Stromal cell of bone marrow (primary cell): ENCODE data around the gene CFAP99.

Experiments used
- DNase-seq: peaks from one replicate; pipeline ENCODE4 v3.0.0-alpha.2; 2012; ENCODE audit warnings: low read depth

CFAP99 gene

DNA sequence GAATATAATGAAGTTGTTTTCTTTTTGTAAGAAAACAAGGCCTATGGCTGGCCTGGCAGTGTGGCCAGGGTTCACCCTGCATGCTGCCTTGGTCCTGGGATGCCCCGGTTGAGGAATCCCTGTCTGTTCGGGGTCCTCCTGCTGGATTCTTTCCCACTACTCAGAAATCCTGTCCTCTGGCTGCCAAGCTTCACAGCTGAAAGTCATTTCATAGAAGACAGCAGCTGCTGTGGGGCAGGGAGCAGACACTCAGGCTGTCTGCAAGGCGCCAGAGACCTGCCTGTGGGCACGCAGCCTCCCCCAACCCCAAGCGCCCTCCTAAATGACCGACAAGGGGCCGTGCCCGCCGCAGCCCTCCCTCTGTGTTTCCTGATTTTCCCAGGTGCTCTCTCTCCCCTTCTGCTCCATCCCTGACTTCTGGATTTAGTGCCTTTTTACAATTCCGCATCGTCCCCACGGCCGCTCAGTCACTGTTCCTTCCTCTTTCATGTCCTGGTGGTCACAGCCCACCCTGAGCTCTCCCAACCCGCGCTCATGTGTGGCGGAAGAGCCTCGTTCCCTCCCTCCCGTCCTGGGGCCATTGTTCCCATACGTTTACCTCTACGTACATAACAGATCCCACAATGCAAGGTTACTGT is 27.9 kb upstream of the CFAP99 start:
- no peak for DNase-seq

DNA sequence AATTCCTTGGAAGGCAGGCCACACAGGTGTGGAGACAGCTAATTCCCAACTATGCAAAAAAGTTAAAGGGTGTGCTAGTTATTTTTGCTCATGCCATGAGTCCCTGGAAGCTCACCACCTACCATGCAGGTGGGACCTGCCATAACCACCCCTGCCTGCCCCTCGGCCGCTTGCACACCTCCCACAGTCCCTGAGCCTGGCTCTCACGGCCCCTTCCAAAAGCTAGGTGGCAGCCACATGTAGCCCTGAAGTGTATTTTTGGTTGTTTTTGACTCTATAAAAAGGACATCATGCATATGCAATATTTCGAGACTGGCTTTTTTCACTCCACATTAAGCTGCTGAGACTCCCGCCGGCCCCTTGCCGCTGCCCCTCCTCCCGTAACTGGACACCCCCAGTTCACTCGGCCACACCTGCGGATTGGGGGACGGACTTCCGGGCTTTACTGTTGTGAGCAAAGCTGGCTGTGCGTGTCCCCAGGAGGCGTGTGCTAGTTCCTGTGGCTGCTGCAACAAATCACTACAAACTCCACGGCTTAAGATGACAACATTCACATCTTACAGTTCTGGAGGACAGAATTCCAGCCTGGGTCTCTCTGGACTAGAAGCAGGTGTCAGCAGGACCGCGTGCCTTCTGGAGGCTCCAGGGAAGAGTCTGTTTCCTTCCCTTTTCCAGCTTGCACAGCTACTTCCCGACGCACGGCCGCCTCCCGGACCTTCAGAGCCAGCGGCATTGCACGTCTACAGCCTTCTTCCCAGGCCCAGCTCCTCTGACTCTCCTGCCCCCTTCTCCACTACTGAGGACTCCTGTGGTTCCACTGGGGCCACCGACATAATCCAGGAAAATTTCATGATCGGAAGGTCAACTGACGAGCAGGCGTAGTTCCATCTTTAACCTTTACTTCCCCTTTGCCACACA is 25.1 kb upstream of the CFAP99 start:
- DNase-seq: no peak

DNA sequence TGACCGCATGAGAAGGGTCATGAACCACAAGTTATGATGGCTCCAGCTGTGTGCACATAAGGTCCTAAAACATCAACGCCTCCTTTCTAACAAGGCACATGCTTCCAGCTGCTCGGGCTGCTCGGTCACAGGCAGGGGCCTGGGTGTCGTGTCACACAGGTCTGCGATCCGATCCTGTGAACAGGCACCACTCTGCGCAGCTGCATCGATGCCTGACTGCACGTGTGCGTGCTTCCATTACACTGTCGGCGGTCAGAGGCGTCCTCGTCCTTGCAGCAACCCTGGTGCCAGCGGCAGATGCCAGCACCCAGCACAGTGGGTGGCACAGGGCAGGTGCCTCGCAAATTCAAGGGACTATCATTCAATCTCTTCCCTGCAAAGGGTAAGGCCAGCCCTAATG is 24.2 kb upstream of the CFAP99 start:
- no peak for DNase-seq

DNA sequence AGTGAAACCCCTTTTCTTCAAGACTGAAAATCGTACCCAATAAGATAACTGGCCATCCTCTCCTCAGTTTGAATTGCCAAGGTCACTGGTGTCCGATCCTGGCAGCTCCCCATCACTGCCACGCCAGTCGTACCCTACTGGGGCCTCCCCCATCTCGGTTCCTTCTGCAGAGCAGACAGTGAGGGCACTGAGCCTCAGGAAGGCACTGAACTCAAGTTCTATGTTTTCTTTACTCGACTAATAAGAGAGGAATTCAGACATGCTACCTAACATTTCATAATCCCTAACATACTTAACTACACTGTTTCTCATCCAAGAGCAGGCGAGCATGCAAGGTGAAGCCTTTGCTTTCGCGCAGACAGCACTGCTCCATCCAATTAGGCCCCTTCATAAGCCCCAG is 23.7 kb upstream of the CFAP99 start:
- no peak for DNase-seq

DNA sequence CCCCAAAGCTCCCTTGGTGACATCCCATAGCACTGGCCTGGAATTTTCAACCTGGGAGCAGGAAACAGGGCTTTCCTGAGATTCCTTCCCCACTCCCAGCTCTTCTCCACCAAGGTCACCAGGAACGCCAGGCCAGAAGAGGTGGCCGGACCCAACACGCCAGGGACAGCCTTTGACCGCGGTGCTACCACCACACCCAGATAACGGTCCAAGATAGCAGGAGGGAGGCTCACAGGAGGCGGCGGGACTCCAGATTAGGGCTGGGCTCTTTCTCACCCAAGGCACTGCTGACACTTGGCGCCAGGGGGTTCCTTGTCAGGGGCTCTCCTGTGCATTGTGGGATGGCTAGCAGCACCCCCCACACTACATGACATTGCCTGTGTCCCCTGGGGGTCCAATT is 23.2 kb upstream of the CFAP99 start:
- DNase-seq: no peak

DNA sequence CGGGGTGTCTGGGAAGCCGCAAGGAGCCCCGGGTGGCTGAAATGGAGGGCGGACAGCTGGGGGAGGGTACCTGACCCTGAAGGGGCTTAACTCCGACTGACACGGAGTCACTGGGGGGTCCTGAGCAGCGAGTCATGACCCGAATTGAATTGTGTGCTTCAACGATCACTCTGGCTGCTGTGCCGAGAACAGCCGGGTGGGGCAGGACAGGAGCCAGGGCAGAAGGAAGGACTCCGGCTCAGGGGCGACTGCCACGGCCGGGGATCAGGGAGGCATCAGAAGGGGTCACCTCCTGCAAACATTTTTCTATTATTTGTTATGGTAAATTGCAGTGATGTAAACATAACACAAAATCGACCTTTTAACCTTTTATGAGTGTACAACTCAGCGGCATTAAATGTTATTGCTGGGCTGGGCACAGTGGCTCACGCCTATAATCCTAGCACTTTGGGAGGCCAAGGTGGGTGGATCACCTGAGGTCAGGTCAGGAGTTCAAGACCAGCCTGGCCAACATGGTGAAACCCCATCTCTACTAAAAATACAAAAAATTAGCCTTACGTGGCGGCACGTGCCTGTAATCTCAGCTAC is 21.9 kb upstream of the CFAP99 start:
- DNase-seq: no peak

DNA sequence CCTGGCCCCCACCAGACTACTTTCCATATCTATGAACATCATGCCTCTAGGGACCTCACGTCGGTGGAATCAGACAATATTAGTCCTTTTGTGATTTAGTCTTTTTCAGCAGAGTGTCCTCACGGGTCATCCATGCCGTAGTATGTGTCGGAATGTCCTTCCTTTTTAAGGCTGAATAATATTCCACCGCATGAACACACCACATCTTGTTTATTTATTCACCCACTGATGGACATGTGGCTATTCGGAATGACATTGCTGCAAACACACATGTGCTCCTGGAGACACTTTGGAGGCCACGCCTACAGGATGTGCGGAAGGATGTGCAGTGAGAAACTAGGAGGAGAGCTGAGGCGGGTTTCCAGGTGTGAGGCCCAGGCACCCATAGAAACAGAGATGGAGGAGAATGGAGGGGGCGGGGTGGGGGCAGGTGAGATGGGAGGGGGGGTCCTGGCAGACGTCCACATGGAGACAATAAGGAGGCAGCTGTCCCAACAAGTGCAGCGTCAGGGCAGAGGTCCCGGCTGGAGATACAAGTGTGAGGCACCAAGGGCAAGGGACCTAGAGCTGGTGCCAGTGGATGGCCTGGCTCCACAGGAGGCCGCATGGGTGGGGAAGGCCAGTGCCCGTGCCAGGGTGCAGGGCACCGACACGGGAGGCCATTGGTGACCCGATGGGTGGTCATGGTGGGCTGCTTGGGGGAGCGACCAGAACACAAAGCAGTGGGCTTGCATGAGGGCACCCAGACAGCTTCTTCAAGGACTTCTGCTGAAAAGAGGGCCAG is 21.0 kb upstream of the CFAP99 start:
- DNase-seq: no peak

DNA sequence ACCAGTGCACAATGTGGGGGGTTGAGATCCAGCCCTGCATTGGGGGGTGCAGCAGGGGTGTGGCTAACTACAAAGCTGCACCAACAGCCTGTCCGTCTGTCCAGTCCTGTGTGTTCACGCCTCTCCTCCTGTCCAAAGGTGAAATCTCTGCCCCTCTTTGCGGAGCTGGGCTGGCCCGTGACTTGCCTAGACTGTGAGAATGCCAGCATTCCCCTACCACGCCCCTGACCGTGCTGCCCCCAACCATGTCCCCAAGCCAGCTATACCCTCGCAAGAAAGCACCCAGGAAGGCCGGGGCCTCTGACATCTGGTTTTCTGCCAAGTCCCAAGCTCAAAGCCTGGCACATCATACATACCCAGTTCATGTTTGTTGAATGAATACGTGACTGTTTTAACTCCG is 19.5 kb upstream of the CFAP99 start:
- DNase-seq: no peak

DNA sequence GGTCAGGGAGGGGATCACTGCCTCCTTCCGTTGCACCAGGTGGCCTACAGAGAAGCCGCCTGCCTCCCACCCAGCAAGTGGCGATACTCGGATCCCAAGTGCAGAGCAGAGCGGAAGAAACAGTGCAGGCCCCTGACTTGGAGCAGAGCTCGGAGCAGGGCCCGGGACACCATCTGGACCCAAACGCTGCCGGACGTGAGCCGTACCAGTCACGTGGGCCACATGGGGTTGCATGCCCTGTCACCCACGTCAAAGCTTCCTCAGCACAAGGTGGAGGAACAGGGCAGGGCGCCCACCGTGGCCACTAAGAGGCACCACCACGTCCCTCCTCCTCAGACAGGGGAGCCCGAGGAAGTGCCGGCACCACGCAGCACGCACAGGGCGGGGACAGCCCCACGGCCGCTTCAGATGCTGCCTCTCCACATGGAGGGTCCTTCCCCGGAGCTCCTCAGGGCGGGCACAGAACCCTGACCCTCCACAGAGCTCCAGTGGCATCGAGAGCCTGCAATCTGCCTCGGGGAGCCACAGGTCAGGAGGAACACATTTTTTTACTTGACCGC is 19.0 kb upstream of the CFAP99 start:
- no peak for DNase-seq

DNA sequence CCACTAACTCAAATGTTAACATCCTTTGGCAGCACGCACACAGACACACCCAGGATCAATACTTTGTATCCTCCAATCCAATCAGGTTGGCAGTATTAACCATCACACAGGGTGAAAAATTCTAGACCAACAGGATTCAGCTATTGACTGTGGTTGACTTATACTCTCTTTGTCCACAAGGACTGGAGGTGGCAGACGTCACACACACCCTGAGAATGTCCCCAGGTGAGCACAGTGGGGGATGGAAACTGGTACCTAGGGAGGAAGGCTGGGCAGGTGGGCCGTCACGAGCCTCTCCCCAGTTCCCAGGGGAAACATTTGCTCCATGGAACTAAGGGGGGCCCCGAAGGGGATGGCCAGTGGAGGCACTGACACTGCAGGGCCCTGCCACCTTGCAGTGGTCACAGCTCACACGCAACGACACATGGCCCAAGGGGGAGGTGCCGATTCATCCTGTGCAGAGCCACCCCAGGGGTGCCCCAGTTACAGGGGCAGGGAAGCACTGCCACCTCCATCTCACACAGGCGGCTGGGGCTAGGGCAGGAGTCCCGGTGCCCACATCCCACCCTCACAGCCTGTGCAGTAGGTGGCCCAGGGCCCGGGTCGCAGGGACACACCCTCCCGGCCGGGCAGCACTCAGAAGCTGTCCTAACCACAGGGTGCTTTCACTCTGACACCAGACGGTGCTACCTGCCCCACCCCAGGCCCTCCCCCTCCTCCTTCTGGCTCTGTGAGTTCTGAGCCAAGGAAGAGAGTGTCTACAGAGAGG is 17.7 kb upstream of the CFAP99 start:
- no peak for DNase-seq

DNA sequence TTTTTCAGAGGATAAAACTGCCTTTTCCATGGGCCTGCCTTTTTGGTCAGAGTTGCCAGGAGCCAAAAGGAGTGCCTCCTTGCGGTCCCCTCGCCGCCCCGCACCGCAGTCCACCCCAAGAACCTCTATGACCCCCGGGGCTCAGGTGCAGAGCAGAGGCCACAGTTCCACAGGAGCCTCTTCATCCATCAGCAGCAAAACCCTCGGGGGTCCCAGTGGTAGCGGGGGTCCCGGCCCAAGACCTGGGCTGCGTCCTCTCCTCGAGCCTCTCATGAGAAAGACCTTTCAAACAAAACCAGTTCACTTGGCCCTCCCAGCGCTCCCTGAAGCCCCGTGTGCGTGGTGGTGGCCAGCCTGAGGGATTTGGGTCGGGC is 17.2 kb upstream of the CFAP99 start:
- DNase-seq: no peak

DNA sequence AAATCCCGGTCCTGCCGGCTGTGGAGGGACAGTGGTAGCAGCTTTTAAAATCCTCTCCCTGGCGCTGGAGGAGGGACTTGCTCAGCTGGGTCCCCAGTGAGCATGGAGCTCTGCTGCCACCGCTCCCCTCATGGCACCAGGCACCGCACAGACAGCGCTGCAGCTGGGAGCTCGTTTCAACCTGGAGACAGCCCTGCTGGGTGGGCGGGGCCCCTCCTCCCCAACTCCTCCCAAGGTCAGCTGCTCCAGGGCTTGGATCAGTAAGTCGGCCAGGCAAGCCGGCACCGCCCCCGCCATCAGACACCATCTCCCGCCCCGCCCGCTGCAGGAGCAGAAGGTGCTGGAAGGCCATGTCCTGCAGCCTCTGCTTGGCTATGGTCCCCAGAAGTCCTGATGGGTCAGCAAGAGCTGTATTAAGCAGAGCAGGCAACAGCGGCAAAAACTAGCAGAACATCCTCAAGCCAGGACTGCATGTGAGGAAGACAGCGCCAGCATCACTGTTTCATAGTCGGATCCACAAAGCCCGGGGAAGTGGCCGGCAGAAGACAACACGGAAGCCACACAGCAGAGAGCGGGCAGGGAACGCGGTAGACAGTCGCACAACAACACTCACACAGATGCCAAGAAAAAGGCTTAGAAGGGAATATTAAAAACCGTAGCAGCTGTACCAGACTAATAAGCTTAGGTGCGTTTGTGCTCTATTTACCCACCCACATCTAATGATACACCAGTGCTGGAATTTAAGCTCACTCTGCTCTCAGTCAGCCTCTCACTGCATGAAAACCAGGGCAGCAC is 16.5 kb upstream of the CFAP99 start:
- DNase-seq: no peak

DNA sequence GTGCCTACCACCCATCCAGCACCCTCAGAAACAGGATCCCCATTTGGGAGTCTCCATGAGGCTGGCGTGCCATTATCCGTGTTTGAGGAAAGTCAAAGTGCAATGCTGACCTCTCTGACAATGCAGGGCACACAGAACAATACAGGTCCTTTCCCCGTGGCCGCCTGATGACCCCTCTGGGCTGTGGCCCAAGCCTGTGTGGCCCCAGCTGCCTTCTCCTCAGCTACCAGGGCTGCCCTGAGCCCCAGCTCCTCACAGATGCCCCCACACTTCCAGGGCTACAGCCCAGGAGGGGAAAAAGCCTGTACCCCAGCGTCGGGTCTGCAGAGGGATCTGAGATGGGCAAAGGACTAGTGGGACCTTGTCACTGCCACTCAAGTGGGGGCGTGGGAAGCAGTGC is 15.8 kb upstream of the CFAP99 start:
- DNase-seq: no peak

DNA sequence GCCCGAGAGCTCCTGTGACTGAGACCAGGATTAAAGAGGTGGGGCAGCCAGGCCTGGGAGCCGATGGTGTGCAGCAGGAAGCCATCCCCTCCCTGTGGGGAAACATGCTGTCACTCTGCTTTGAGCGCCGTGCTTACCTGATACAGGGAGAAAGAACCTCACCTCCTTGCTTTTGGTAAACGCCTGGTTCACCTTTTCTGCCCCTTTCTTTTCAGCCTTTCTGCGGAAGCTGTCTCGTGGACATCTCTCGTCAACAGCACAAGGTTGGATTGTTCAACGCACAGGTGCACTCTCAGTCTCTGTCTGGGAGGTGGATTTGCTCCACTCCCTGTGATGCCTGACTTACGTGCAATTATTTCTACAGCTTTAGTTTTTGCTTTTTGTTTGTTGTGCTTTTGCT is 12.3 kb upstream of the CFAP99 start:
- DNase-seq: no peak

DNA sequence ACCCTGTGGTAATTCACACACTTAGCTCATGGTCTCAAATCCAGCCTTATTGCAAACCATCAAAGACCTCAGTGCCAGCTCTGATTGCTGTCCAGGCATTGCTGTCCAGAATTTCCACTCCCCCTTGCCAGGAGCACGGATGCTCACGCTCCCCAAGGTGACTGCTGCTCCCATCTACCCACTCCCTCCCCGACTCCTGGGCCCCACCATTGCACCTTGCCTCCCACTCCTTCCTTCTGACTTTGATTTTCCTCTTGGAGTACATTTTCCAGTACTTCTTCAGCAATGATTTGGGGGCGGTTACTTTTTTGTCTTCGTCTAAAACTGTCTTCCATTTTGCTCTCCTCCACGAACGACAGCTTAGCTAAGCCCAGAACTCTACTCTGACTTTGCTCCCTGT is 11.8 kb upstream of the CFAP99 start:
- DNase-seq: no peak

DNA sequence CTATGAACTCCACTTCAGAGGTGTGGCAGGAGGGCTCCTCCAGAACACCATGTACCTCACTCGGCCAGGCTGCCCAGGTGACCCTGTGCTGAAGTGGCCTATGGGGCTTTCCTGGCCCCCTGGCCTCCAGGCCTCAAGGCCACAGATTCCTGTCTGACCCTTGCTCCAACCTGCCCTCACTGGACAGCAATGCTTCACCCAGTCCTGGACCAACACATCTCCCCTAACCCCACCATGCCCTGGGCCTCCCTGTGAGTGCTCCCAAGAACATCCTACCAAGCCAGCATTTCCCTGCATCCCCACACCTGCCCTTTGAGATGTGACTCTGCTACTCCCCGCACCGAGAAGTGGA is 10.8 kb upstream of the CFAP99 start:
- DNase-seq: no peak

DNA sequence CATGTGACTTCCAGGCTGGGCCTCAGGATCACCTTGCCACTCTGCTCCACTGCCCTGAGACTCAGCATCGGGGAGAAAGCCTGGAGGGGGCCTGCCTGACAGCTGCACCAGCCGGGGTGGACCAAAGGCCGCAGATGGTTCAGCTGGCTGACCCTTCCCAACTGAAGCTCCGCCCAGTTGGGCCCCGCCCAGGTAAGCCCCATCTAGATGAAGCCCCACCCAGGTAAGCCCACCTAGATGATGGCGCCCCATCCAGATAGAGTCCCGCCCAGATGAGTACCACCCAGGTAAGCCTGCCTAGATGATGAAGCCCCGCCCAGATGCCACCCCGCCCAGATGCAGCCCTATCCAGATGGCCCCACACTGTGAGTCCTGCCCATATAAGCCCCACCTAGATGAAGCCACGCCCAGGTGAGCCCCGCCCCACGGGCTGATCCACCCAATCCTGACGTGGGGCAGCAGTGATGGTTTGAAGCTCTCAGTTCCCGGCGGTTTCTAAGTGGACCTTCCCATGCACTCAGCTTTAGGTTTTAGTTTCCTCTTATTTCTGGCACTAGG is 10.3 kb upstream of the CFAP99 start:
- DNase-seq: no peak

DNA sequence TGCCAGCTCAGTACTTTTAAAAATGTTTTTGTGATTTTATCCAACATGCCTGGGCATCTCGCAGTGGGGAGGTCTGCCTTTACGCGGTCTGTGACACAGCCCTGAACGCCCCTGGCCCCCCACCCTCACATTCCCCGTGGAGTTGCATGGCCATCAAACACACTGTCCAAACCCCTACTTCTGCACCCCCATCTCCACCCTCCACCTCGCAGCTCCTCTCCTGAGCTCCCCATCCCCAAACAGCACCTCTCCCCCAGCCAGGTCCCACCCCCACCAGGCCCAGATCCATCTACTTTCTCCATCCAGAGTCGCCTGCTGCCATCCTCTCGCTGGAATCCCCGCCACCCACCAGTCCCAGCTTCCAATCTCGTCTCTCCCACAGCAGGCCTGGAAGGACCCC is 9.8 kb upstream of the CFAP99 start:
- no peak for DNase-seq

DNA sequence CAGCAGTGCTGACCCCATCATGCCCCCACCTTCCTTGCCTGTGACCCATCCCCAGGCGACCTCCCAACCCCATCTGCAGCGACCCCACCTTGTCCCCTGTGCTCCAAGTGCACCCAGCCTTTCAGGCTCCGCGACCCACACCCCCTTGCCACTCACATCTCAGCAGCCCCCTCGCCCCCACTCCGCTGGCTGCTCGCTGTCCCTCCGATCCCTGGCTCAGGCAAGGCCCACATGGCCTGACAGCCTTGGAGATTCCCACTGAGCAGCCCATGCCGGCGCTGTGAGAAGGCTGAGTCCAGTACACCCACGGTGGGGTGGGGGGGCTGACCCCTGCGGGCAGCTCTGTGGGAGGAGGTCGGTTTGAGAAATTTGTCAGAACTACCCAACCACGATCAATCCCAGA is 9.4 kb upstream of the CFAP99 start:
- no peak for DNase-seq

DNA sequence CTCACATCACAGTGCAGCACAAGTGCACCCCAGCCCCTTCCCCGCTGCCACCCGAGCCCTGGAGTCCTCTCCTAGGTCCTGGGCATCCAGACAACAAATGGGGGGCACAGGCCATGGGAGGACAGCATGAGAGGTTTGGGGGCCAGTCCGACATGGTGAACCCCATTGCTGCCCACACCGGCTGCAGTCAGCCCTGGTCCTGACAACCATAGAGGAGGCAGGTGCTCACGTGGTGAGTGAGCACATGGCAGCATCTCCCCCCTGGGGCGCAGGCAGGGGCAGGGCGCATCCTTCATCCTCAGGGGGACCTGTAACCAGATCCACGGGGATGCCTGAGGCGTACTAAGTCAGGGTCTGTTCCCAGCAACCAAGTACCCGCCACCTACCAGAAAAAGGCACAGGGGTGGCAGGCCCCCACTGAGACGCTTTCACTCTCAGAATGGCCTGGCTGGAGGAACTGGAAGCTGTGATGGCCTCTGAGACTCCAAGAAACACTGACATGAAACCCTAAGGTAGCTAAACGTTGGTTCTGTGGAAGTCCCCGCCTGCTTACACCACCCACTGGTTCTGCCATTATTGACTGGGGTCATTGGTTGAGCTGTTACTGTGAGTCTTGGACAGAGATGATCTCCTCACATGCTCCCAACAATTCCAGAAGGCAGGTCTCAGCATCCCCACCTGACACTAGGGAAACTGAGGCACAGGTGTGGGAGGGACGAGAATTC is 6.8 kb upstream of the CFAP99 start:
- DNase-seq: no peak
